GM12892 (cell line): ENCODE data around the gene HERPUD2.
"Not testable (repeated sequence)": the region's sequence is repeated elsewhere in the genome, so short reads cannot be mapped to it uniquely, and the experiment has no call there.

ENCODE experiments used
- DNase-seq: peaks from one replicate; pipeline ENCODE4 v3.0.0; 2011; ENCODE audit not compliant: insufficient read length
- FAIRE-seq: peaks from 2 replicates; lab custom pipeline; 2011; peaks lifted over from hg19 to GRCh38; lab: Jason Lieb, UNC
- POLR2A ChIP-seq: IDR thresholded peaks from 2 replicates; pipeline ENCODE4 v1.6.1; 2011; ENCODE audit warnings: low read depth, low read length, control low read depth
- POLR2AphosphoS5 ChIP-seq: IDR thresholded peaks from 2 replicates; pipeline ENCODE4 v1.6.1; 2011; ENCODE audit warnings: low read depth, low read length, control low read depth
- TAF1 ChIP-seq: IDR thresholded peaks from 2 replicates; pipeline ENCODE4 v1.6.1; 2011; ENCODE audit warnings: low read depth, mild to moderate bottlenecking, control low read depth, low read length, borderline replicate concordance

The HERPUD2 gene

GRCh38 chr7:35707422-35707821 lies 12.5 kb upstream of the HERPUD2 start:
- TF ChIP-seq TAF1, result no peak
- no peak for TF ChIP-seq POLR2AphosphoS5
- TF ChIP-seq POLR2A, result no peak
- no peak for FAIRE-seq
- no peak for DNase-seq

GRCh38 chr7:35705932-35706461 lies 11.1 kb upstream of the HERPUD2 start:
- DNase-seq (no peak), FAIRE-seq (no peak)
- TF ChIP-seq POLR2A (no peak), POLR2AphosphoS5 (no peak), TAF1 (no peak)

DNA sequence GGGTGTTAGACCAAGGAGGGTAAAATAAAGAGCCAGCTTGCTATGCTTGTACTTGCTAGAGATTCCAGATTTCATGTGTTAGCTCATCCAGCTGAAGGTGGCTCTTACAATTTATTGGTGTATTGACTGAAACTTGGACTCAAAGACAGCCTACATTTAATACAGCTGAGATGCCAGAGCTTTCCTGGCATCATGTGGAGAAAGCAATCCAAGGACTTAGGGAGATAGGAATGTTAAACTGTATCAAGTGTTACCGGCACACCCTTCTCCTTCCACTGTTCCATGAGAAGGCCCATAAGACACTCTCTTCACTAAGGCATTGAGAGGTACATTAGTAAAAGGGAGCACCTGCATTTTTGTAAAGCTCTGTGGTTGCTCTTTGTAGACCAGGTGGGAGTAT lies 9.3 kb upstream of the HERPUD2 start:
- no peak for FAIRE-seq
- no peak for DNase-seq
- TF ChIP-seq TAF1, result no peak
- no peak for TF ChIP-seq POLR2A
- TF ChIP-seq POLR2AphosphoS5, result no peak

DNA sequence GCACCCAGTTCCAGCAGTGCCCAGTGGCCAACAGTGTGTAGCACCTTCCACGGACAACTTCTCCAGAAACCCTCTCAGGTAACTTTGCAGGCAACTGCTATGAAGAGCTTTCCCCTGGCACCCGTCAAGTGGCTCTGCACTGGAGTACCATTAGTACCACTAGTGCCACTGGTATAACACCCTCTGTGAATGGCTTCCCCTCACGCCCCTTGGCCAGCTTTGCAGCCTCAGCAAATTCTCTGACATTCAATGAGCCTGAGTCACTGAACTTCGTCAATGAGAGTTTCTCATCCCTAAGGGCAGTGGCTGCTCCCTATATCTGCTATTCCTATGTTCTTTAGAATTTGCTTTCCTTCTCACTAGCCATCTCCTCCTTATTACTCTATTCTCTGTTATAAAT lies 7.6 kb upstream of the HERPUD2 start:
- no peak for TF ChIP-seq TAF1
- TF ChIP-seq POLR2A, result no peak
- no peak for TF ChIP-seq POLR2AphosphoS5
- no peak for FAIRE-seq

GRCh38 chr7:35701287-35701900 lies 6.5 kb upstream of the HERPUD2 start:
- TF ChIP-seq POLR2AphosphoS5 (no peak), POLR2A (no peak), TAF1 (no peak)
- DNase-seq (no peak), FAIRE-seq (no peak)

More for the DNA sequence above, 7.6 kb upstream of the HERPUD2 start:
- no peak for DNase-seq

GRCh38 chr7:35700865-35701264 lies 5.9 kb upstream of the HERPUD2 start:
- FAIRE-seq, result no peak
- DNase-seq, result no peak
- TF ChIP-seq POLR2AphosphoS5 (no peak), POLR2A (no peak), TAF1 (no peak)

DNA sequence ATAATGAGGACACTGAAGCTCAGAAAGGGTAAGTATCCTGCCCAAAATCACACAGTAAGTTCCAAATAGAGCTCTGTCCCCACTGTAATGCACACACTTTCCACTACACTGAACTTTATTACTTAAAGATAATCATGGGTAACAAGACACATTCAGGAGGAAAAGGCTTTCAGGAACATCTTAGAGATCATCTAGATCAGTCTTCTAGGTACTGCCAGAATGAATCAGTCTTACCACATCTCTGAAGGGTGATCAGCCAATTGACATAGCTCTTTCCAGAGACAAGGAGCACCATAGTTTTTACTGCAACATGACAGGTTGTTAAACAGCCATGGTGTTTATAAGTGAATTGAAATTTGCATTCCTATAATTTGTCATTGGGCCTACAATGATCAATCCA lies 5.4 kb upstream of the HERPUD2 start:
- DNase-seq (no peak), FAIRE-seq (no peak)
- TF ChIP-seq POLR2AphosphoS5, result no peak

GRCh38 chr7:35699796-35700305 lies 4.9 kb upstream of the HERPUD2 start:
- no peak for DNase-seq
- FAIRE-seq, result no peak
- TF ChIP-seq POLR2AphosphoS5, result no peak
- no peak for TF ChIP-seq POLR2A
- TF ChIP-seq TAF1, result no peak

- not testable (repeated sequence) for FAIRE-seq, DNase-seq
These were observed 3.4 kb upstream of the HERPUD2 start for GRCh38 chr7:35698382-35698781.

GRCh38 chr7:35697414-35698175 lies 2.7 kb upstream of the HERPUD2 start:
- TF ChIP-seq POLR2A (no peak), TAF1 (no peak), POLR2AphosphoS5 (no peak)
- FAIRE-seq (no peak), DNase-seq (no peak)

DNA sequence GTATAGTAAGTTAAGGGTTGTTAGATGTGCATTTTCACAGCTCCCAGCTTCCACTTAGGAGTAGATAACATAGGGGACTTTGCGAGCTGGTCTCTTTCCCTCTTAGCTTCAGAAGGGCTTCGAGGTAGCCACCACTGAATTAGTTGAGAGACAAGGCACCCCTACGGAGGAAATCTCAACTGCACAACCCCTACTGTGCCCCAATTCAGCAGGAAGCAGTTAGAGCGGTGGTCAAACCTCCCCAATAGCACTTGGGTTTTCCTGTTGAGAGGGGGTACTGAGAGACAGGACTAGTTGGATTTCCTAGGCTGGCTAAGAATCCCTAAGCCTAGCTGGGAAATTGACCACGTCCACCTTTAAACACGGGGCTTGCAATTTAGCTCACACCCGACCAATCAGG lies 1.1 kb upstream of the HERPUD2 start:
- DNase-seq (no peak), FAIRE-seq (no peak)
- TF ChIP-seq POLR2A (no peak), TAF1 (no peak), POLR2AphosphoS5 (no peak)

DNA sequence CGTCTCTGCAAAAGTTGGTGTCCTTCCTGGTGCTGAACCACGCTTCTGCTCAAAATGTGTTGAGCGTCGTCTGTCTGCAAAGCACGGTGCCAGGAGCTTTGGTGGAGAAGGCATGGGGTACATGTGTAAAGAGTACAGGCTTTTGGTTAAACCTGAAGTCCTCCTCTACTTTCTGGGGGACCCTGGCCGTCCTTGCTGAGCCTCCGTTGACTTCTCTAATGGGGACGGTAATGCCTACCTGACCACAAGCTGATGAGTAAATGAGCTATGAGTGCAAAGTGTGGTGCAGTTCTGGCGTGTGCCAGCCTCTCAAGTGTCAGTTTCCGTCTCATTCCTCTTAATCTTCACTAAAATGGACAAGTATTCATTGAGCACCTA lies 527 bp upstream of the HERPUD2 start:
- TF ChIP-seq TAF1, result no peak
- TF ChIP-seq POLR2A, result no peak
- no peak for TF ChIP-seq POLR2AphosphoS5
- DNase-seq (no peak), FAIRE-seq (no peak)
